Common myeloid progenitor, CD34-positive (primary cell): Measurements from ENCODE around the gene TAGAP.
"Not testable (repeated sequence)": the region's sequence is repeated elsewhere in the genome, so short reads cannot be mapped to it uniquely, and the experiment has no call there.

Experiments used
- CTCF ChIA-PET: fragments of 350-600 bp; sonication (Branson Sonifier 250); formaldehyde crosslinking; loops from one replicate; lab custom pipeline; 2021; ENCODE audit warnings: antibody characterized with exemption; lab: Charles Lee
- POLR2A ChIA-PET: fragments of 350-600 bp; sonication (Branson Sonifier 250); formaldehyde crosslinking; loops from one replicate; lab custom pipeline; 2021; ENCODE audit warnings: antibody characterized with exemption; lab: Charles Lee
- DNase-seq, 3 donors: peaks; one replicate each; pipeline versions ENCODE4 v3.0.0 to v3.0.0-alpha.2; 2013
- H3K27ac ChIP-seq, 2 experiments: 1 replicate in 1 of 2; 2 replicates in 1 of 2; pipeline ENCODE4 v1.7.0; 2013; ENCODE audit warnings: inconsistent platforms in 2 of 2, low read length in 2 of 2, mild to moderate bottlenecking in 2 of 2, low read depth in 1 of 2, moderate library complexity in 1 of 2; ENCODE audit not compliant: severe bottlenecking in 2 of 2, insufficient read depth in 1 of 2, poor library complexity in 1 of 2
- H3K27me3 ChIP-seq, 5 experiments: replicated peaks in 2 of 5; 1 replicate in 3 of 5; 2 replicates in 2 of 5; pipeline versions ENCODE4 v1.6.1 to v1.7.0; 2013; ENCODE audit warnings: low read length in 4 of 5, mild to moderate bottlenecking in 2 of 5, moderate library complexity in 2 of 5, inconsistent platforms in 1 of 5; ENCODE audit not compliant: insufficient read depth in 5 of 5, control insufficient read depth in 4 of 5
- H3K36me3 ChIP-seq, 4 experiments: 1 replicate in 2 of 4; 2 replicates in 2 of 4; pipeline versions ENCODE4 v1.6.1 to v1.7.0; 2013; ENCODE audit warnings: low read length in 3 of 4, control low read depth in 1 of 4, mild to moderate bottlenecking in 1 of 4; ENCODE audit not compliant: control insufficient read depth in 4 of 4, insufficient read depth in 4 of 4
- H3K4me1 ChIP-seq, 4 experiments: 1 replicate in 3 of 4; 2 replicates in 1 of 4; pipeline versions ENCODE4 v1.6.1 to v1.7.1; 2013; ENCODE audit warnings: low read length in 3 of 4, mild to moderate bottlenecking in 3 of 4, control low read depth in 1 of 4, inconsistent platforms in 1 of 4, moderate library complexity in 1 of 4; ENCODE audit not compliant: control insufficient read depth in 4 of 4, insufficient read depth in 4 of 4; ENCODE audit errors: control extremely low read depth in 1 of 4
- H3K4me3 ChIP-seq, 7 experiments: 1 replicate in 4 of 7; 2 replicates in 3 of 7; pipeline versions ENCODE4 v1.5.1 to v1.7.0; 2013; ENCODE audit warnings: mild to moderate bottlenecking in 7 of 7, low read length in 6 of 7, moderate library complexity in 6 of 7, inconsistent platforms in 2 of 7, low read depth in 2 of 7, control low read depth in 1 of 7; ENCODE audit not compliant: insufficient read depth in 4 of 7, control insufficient read depth in 1 of 7; ENCODE audit errors: extremely low read depth in 1 of 7
- H3K9me3 ChIP-seq, 5 experiments: 1 replicate in 4 of 5; 2 replicates in 1 of 5; pipeline versions ENCODE4 v1.6.1 to v1.7.1; 2013; ENCODE audit warnings: low read length in 4 of 5, mild to moderate bottlenecking in 2 of 5, inconsistent platforms in 1 of 5, low read depth in 1 of 5, moderate library complexity in 1 of 5; ENCODE audit not compliant: control insufficient read depth in 4 of 5, insufficient read depth in 2 of 5; ENCODE audit errors: control extremely low read depth in 1 of 5
- WGBS: methylation state at CpG from one replicate; pipeline ENCODE4 v1.1.5; 2013; ENCODE audit not compliant: insufficient coverage; 5-methylcytosine and 5-hydroxymethylcytosine counted together

The TAGAP gene

GRCh38 chr6:159042003-159042825 is 2.6 kb downstream of the TAGAP start:
- peak overlapping the region; percentile 98 to 99 for H3K27ac ChIP-seq
- H3K27me3 ChIP-seq = no peaks in the 10 kb centered on the region
- 33% methylated on average over 7 of the region's 14 CpGs for whole genome bisulfite sequencing
- H3K4me1 ChIP-seq = peaks cover 64 to 73% (median 67%) of the 10 kb centered on the region in 4 experiments
- peak overlapping the region in 6 of 7 experiments; percentile 81 to 99 (median 96) for H3K4me3 ChIP-seq
- ChIA-PET POLR2A (interaction anchor here (0.6 to 1.3 kb wide), 4 partner anchors 59 to 686 kb away, joined by 3 to 6 read pairs (median 4); no protein-coding TSS in a partner anchor), CTCF (interaction anchor here (0.6 to 11.1 kb wide), 14 partner anchors 10 to 92 kb away, joined by 3 to 126 read pairs (median 4); partner anchors contain the start of gene RSPH3)
- peak; percentile 94 to 96 (median 96) for DNase-seq
- no peaks in the 10 kb centered on the region for H3K9me3 ChIP-seq
- H3K36me3 ChIP-seq = peaks cover 13 to 47% (median 40%) of the 10 kb centered on the region in 4 experiments

- peak overlapping the region in 5 of 7 experiments; percentile 6 to 99 (median 98) for H3K4me3 ChIP-seq
- ChIA-PET CTCF (interaction anchor here (1.0 to 11.1 kb wide), 10 partner anchors 9 to 93 kb away, joined by 3 to 126 read pairs (median 8); no protein-coding TSS in a partner anchor), POLR2A (no interaction called here)
- peaks cover 64 to 72% (median 67%) of the 10 kb centered on the region in 4 experiments for H3K4me1 ChIP-seq
- no peak for DNase-seq
- H3K9me3 ChIP-seq = no peaks in the 10 kb centered on the region
- H3K36me3 ChIP-seq = peaks cover 16 to 55% (median 45%) of the 10 kb centered on the region in 4 experiments
- 96% methylated on average over 7 of the region's 7 CpGs for WGBS
- H3K27ac ChIP-seq = peak overlapping the region; percentile 98 to 99
- no peaks in the 10 kb centered on the region for H3K27me3 ChIP-seq
These were observed 3.6 kb downstream of the TAGAP start for GRCh38 chr6:159041181-159041580.

GRCh38 chr6:159039885-159040258 is 4.9 kb downstream of the TAGAP start:
- Histone ChIP-seq H3K4me3 (peak overlapping the region in 4 of 7 experiments; percentile 16 to 99 (median 44)), H3K9me3 (no peaks in the 10 kb centered on the region), H3K27me3 (no peaks in the 10 kb centered on the region), H3K36me3 (peaks cover 18 to 68% (median 54%) of the 10 kb centered on the region in 4 experiments), H3K4me1 (peaks cover 52 to 60% (median 58%) of the 10 kb centered on the region in 4 experiments), H3K27ac (peak overlapping the region; percentile 98 to 99)
- DNase-seq = no peak
- POLR2A ChIA-PET = interaction anchor here (0.7 to 1.1 kb wide), 2 partner anchors 31 to 67 kb away, joined by 3 to 4 read pairs; no protein-coding TSS in a partner anchor
- WGBS = 67% methylated on average over 1 of the region's 1 CpG
- CTCF ChIA-PET = interaction anchor here (0.9 to 11.1 kb wide), 12 partner anchors 10 to 95 kb away, joined by 3 to 126 read pairs (median 4); no protein-coding TSS in a partner anchor

GRCh38 chr6:159038914-159039884 is 5.6 kb downstream of the TAGAP start:
- ChIA-PET CTCF (interaction anchor here (0.7 to 11.1 kb wide), 15 partner anchors 9 to 95 kb away, joined by 3 to 126 read pairs (median 4); no protein-coding TSS in a partner anchor), POLR2A (interaction anchor here (0.7 to 1.1 kb wide), 2 partner anchors 30 to 68 kb away, joined by 3 to 4 read pairs; no protein-coding TSS in a partner anchor)
- Histone ChIP-seq H3K27ac (peak overlapping the region; percentile 98 to 99), H3K27me3 (no peaks in the 10 kb centered on the region), H3K36me3 (peaks cover 18 to 72% (median 54%) of the 10 kb centered on the region in 4 experiments), H3K4me1 (peaks cover 52 to 60% (median 55%) of the 10 kb centered on the region in 4 experiments), H3K4me3 (peak overlapping the region in 4 of 7 experiments; percentile 28 to 99 (median 44)), H3K9me3 (no peaks in the 10 kb centered on the region)
- 0% methylated on average over 3 of the region's 8 CpGs for WGBS
- peak; percentile 85 to 97 (median 95) for DNase-seq

GRCh38 chr6:159038318-159038717 is 6.5 kb downstream of the TAGAP start:
- POLR2A ChIA-PET, H3K27me3 ChIP-seq, DNase-seq, H3K4me3 ChIP-seq, H3K9me3 ChIP-seq: not testable (repeated sequence)
- H3K36me3 ChIP-seq = peaks cover 18 to 73% (median 54%) of the 10 kb centered on the region in 4 experiments
- 84% methylated on average over 8 of the region's 12 CpGs for WGBS
- H3K4me1 ChIP-seq = peaks cover 45 to 57% (median 54%) of the 10 kb centered on the region in 4 experiments
- H3K27ac ChIP-seq = peak overlapping the region in 1 of 2 experiments; percentile 99
- CTCF ChIA-PET = interaction anchor here (0.7 to 11.1 kb wide), 4 partner anchors 11 to 67 kb away, joined by 3 to 126 read pairs (median 58); no protein-coding TSS in a partner anchor

- Histone ChIP-seq H3K27me3 (no peaks in the 10 kb centered on the region), H3K36me3 (peaks cover 18 to 68% (median 51%) of the 10 kb centered on the region in 4 experiments), H3K4me1 (peaks cover 42 to 52% (median 49%) of the 10 kb centered on the region in 4 experiments), H3K9me3 (no peaks in the 10 kb centered on the region), H3K4me3 (no peak overlapping the region), H3K27ac (peak overlapping the region in 1 of 2 experiments; percentile 50)
- no peak for DNase-seq
- ChIA-PET CTCF (interaction anchor here (2.3 to 11.1 kb wide), 3 partner anchors 31 to 67 kb away, joined by 8 to 126 read pairs (median 109); no protein-coding TSS in a partner anchor), POLR2A (no interaction called here)
- WGBS = 71% methylated on average over 3 of the region's 5 CpGs
These were observed 7.0 kb downstream of the TAGAP start for GRCh38 chr6:159037756-159038290.
